ENCODE results near the gene KCNG1.

KCNG1 gene

GRCh38 chr20:50992336-50992732, 30.6 kb downstream of the KCNG1 start:
- H3K4me3 ChIP-seq (ENCODE audit: low read depth, low read length) = no peak overlapping the region
- no peak for DNase-seq (ENCODE audit: low read depth)
- no peak for TF ChIP-seq POLR2A (IDR thresholded peaks at IDR 0.05; ENCODE audit: extremely low read depth, insufficient read length)
- no peak for TF ChIP-seq MAX (IDR thresholded peaks at IDR 0.05; ENCODE audit: low read depth, low read length)
- no peak for TF ChIP-seq MYC (IDR thresholded peaks at IDR 0.05; ENCODE audit: low read depth, low read length)
- no peak for TF ChIP-seq CTCF (IDR thresholded peaks at IDR 0.05; ENCODE audit: low read depth, low read length)

GRCh38 chr20:50991076-50991475, 31.8 kb downstream of the KCNG1 start:
- no peak for DNase-seq (ENCODE audit: low read depth)
- no peak overlapping the region for H3K4me3 ChIP-seq (ENCODE audit: low read depth, low read length)
- TF ChIP-seq MAX (IDR thresholded peaks at IDR 0.05; ENCODE audit: low read depth, low read length) = no peak
- no peak for TF ChIP-seq POLR2A (IDR thresholded peaks at IDR 0.05; ENCODE audit: extremely low read depth, insufficient read length)
- TF ChIP-seq MYC (IDR thresholded peaks at IDR 0.05; ENCODE audit: low read depth, low read length) = no peak

- DNase-seq (ENCODE audit: low read depth) = peak; percentile 82
- no peak for TF ChIP-seq MYC (IDR thresholded peaks at IDR 0.05; ENCODE audit: low read depth, low read length)
- peak; percentile 85 for TF ChIP-seq CTCF (IDR thresholded peaks at IDR 0.05; ENCODE audit: low read depth, low read length)
- no peak for TF ChIP-seq POLR2A (IDR thresholded peaks at IDR 0.05; ENCODE audit: extremely low read depth, insufficient read length)
- TF ChIP-seq MAX (IDR thresholded peaks at IDR 0.05; ENCODE audit: low read depth, low read length) = 0 out of 2 replicates have a peak, but pooled peaks have one; percentile 23
- H3K4me3 ChIP-seq (ENCODE audit: low read depth, low read length) = no peak overlapping the region
Measured at GRCh38 chr20:50987493-50988210, 35.3 kb downstream of the KCNG1 start.

- peak; percentile 23 for DNase-seq (ENCODE audit: low read depth)
- no peak overlapping the region for H3K4me3 ChIP-seq (ENCODE audit: low read depth, low read length)
- no peak for TF ChIP-seq POLR2A (IDR thresholded peaks at IDR 0.05; ENCODE audit: extremely low read depth, insufficient read length)
- TF ChIP-seq MYC (IDR thresholded peaks at IDR 0.05; ENCODE audit: low read depth, low read length) = no peak
- no peak for TF ChIP-seq MAX (IDR thresholded peaks at IDR 0.05; ENCODE audit: low read depth, low read length)
- no peak for TF ChIP-seq CTCF (IDR thresholded peaks at IDR 0.05; ENCODE audit: low read depth, low read length)
Measured at GRCh38 chr20:50983321-50983720, 39.6 kb downstream of the KCNG1 start.

GRCh38 chr20:50982363-50982762, 40.5 kb downstream of the KCNG1 start:
- DNase-seq (ENCODE audit: low read depth) = no peak
- TF ChIP-seq POLR2A (IDR thresholded peaks at IDR 0.05; ENCODE audit: extremely low read depth, insufficient read length) (no peak), MYC (IDR thresholded peaks at IDR 0.05; ENCODE audit: low read depth, low read length) (no peak), MAX (IDR thresholded peaks at IDR 0.05; ENCODE audit: low read depth, low read length) (no peak), CTCF (IDR thresholded peaks at IDR 0.05; ENCODE audit: low read depth, low read length) (no peak)

GRCh38 chr20:50981714-50982048, 41.2 kb downstream of the KCNG1 start:
- no peak for DNase-seq (ENCODE audit: low read depth)
- no peak overlapping the region for H3K4me3 ChIP-seq (ENCODE audit: low read depth, low read length)
- TF ChIP-seq MYC (IDR thresholded peaks at IDR 0.05; ENCODE audit: low read depth, low read length) (no peak), CTCF (IDR thresholded peaks at IDR 0.05; ENCODE audit: low read depth, low read length) (no peak), POLR2A (IDR thresholded peaks at IDR 0.05; ENCODE audit: extremely low read depth, insufficient read length) (no peak), MAX (IDR thresholded peaks at IDR 0.05; ENCODE audit: low read depth, low read length) (no peak)

More at GRCh38 chr20:50982363-50982762, 40.5 kb downstream of the KCNG1 start:
- H3K4me3 ChIP-seq (ENCODE audit: low read depth, low read length) = no peak overlapping the region

Data from NB4 (cell line).